Activated CD4-positive, CD25-positive, alpha-beta regulatory T cell treated with anti-CD3 and anti-CD28 coated beads, Interleukin-2, amount 50 U/mL, for 72 hours (primary cell): ENCODE results near the gene EP400.

Experiments used
- DNase-seq: peaks from one replicate; pipeline ENCODE4 v3.0.0; 2021

EP400 gene

GRCh38 chr12:131990066-131990979 is 40.6 kb downstream of the EP400 start:
- DNase-seq, result no peak

GRCh38 chr12:131990980-131991305 is 41.2 kb downstream of the EP400 start:
- no peak for DNase-seq

- no peak for DNase-seq
Observed at GRCh38 chr12:131991816-131992430, 42.2 kb downstream of the EP400 start.

DNA sequence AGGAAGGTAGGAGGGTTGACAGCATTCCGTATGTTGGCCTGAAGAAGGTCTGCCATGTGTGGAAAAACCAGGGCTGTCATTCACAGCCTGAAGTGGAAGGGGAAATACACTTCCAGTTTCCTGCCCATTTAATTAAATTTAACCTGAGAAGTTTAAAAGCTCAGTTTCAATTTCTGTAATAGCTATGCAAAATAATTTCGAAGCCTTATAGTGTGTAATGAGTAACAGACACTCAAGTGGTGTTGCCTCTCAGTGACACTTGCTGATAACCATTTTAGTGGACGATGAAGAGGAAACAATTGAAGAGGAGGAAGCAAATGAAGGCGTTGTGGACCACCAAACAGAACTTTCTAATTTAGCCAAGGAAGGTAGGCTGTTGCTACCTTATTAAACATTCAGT is 44.8 kb downstream of the EP400 start:
- no peak for DNase-seq

GRCh38 chr12:132000286-132000872 is 50.6 kb downstream of the EP400 start:
- no peak for DNase-seq

DNA sequence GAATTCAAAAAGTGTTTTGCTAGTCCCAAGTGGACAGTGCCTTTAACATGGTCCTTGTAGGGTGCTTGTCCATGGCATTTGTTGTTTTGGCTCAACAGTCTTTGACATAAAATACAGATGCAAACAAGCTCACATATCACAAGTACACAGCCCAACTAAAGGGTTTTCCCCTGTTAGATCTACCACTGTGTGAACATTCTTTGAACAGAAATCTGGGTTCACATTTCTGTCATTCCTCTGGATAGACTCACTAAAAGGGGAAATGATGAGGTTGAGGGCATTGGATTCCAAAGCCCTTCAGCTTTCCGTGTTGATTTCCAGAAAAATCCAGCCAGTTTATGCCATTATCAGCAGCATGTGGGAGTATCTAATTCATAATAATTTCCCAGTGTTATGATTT is 54.1 kb downstream of the EP400 start:
- DNase-seq, result no peak

GRCh38 chr12:132004946-132005345 is 55.2 kb downstream of the EP400 start:
- no peak for DNase-seq

DNA sequence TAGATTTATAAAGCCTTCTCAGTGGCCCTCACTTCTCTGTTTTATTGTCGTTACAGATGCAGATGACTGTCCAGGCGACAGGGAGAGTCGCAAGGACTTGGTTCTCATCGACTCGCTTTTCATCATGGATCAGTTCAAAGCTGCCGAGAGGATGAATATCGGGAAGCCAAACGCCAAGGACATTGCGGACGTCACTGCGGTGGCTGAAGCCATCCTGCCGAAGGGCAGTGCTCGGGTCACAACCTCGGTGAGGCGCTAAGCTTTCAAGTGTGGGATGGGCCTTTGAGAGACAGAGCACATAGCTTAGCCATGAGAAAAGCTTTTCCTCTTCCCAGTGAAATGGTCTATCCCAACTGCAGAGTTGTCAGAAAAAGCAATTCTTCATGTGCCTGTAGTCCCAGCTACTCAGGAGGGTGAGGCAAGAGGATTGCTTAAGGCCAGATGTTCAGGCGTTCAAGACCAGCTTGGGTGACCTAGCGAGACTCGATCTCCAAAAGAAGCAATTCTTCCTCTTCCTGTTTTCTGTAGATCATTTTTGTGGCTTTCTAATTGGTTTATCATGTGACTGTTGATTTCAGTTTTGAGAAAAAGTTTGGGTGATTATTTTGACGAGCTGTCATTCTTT is 56.4 kb downstream of the EP400 start:
- no peak for DNase-seq

GRCh38 chr12:132007041-132007440 is 57.3 kb downstream of the EP400 start:
- no peak for DNase-seq

- DNase-seq, result no peak
Observed at GRCh38 chr12:132009336-132009859, 59.7 kb downstream of the EP400 start.

DNA sequence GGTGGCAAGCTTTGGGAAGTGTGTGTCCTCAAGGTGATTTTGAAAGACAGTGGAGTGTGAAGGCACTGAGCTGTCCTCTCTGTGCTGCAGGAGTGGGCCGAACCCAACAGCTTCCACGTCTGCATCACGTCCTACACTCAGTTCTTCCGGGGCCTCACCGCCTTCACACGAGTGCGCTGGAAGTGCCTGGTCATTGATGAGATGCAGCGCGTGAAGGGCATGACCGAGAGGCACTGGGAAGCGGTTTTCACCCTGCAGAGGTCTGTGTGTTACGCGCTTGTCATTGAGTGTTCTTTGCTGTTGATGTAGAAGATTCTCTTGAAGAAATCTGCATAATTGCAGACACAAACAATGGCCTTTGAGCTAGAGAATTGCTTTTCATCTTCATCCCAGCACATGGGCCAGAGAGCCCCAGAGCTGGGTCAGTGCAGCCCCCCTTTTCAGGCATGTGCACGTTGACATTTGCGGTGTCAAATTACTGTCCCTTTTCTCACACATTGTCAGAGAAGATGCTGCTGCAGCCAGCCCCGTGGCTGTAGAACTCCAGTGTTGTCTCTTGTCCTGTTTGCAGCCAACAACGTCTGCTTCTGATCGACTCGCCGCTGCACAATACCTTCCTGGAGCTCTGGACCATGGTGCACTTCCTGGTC is 63.3 kb downstream of the EP400 start:
- DNase-seq, result no peak

GRCh38 chr12:132014092-132014914 is 64.6 kb downstream of the EP400 start:
- no peak for DNase-seq

GRCh38 chr12:132014915-132015280 is 65.2 kb downstream of the EP400 start:
- DNase-seq, result no peak

DNA sequence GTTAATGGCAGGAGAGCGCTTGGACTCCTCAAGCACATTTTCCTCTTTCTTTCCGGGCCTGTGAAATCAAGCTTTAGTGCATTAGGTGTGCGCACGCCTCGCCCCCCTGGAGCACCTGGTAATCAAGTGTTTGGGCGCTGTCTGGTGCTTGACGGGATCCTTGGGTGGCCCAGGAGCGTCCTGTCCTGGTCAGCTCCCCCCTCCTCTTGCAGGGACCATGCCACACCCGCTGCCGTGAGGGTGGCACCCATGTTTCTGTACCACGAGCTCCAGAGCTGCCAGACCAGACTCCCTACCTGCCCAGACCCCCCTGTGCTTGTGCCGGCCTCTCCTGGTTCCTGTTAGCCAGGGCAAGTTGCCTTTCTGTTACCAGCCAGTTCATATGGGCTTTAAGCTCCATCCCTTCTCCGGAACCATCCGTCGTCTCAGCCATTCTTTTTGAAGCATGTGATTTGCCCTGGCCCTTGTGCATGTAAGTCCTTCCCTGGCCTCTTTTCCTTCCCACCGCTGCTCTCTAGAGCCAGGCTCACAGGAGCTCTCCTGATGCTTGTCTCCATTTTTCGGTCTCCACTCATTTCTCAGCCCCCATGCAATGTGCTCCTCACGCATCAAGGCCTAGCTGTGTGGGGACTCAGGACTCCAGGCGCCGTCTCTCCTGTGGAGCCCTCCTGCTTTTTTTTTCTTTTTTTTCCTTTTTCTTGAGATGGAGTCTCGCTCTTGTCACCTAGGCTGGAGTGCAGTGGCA is 66.1 kb downstream of the EP400 start:
- DNase-seq, result no peak

DNA sequence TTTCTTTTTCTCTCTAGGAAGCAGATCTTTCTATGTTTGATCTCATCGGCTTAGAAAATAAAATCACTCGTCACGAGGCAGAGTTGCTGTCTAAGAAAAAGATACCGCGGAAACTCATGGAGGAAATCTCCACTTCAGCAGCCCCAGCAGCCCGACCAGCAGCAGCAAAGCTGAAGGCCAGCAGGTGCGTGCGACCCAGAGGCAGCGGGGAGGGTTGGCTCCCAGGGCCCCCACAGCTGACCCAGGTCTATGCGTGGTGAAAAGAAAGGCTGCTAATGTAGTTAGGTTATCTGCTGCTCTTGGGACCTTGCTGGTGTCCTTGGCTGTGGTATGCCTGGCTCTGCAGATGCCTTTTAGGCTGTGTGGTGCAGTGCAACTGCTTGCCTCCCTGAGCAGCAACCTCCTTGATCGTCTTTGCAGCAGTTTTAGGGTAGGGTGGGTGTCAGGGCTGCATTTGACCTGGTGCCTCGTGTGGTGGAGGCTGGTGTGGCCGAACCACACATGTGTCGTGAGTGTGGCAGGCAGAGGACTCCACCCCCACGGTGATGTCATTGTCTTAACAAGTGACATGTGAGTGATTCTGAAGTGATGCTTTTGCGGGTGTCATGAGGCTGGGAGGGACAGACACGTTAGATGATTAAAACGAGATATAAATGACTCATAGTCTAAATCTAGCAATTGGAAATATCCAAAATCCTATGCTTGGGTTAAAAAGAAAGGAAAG is 68.6 kb downstream of the EP400 start:
- DNase-seq, result no peak

DNA sequence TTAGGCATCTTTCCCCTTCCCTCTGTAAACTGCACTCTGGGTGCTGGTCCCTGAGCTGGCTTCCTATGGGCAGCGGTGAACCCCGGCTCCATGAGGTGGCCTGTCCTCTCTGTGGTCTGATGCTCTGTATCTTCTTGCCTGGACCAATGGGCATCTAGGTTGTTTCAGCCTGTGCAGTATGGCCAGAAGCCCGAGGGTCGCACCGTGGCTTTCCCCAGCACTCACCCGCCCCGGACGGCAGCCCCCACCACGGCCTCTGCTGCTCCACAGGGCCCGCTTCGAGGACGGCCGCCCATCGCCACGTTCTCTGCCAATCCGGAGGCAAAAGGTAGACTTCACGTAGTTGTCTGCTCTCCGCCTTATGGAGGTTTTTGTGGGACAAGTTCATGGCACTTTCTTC is 70.1 kb downstream of the EP400 start:
- no peak for DNase-seq

DNA sequence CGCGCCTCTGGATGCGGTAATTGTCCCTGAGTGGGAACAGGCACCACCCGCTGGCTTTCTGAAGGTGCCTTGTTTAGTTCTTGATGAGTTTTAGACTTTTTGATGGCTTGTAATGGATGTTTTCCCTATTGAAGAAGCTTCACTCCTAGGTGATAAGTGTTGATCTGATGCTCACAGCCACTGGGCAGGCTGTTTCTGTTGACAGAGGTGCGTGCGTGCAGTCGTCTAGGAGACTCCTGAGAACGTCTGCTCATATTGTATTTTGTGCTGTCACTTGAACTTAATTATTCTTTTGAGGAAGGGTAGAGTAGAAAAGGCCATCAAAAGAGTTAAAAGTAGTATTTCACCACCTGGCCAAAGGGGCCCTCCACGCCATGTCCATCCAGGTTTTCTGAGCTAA is 70.5 kb downstream of the EP400 start:
- DNase-seq, result no peak

- DNase-seq, result no peak
Observed at GRCh38 chr12:132021031-132021871, 71.5 kb downstream of the EP400 start.

DNA sequence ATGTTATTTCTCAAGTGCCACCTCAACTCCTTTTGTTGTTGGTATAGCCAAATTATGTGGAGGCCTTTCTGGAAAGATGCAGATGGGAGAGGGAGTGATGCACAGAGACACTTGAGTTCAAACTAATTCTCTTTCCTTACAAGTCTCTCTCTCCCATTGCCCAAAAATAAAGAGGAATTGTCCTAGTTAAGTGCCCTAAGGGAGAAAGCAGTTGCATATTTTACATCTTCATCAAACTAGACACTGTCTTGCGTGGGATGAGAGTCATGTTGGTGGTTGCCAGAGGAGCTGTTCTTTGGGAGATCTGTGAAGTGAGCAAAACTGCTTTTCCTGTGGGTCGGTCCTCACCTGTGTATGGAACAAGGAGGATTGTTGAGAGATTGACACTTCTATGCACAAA is 72.2 kb downstream of the EP400 start:
- DNase-seq, result no peak

- DNase-seq, result no peak
Observed at GRCh38 chr12:132023658-132024057, 73.9 kb downstream of the EP400 start.
